ENCODE results near the gene MEST. TPM values are rescaled to one million over a fixed set of nuclear protein-coding genes. Genes with fewer than 3 reads are reported as not detected.

Gene MEST
- total RNA-seq, 4 donors from 2014 or later = 5.2 to 14.0 (median 9.3) TPM

- Histone ChIP-seq H3K4me3 (no peak overlapping the region), H3K9me3 (no peaks in the 10 kb centered on the region), H3K4me1 (no peaks in the 10 kb centered on the region), H3K27me3 (no peaks in the 10 kb centered on the region), H3K27ac (no peak overlapping the region), H3K36me3 (peaks cover 0 to 43% (median 0%) of the 10 kb centered on the region in 3 donors)
- 95 to 97% methylated on average over 1 of the region's 1 CpG for WGBS, 2 donors
- no peak for TF ChIP-seq POLR2A (IDR thresholded peaks at IDR 0.05)
- TF ChIP-seq CTCF (IDR thresholded peaks at IDR 0.05) = no peak
- DNase-seq = no peak
- intact Hi-C loops (cut with DNase I) = no loop called here
Observed at GRCh38 chr7:130544356-130544755, 52.5 kb downstream of the MEST start.

GRCh38 chr7:130553398-130554029 lies 61.6 kb downstream of the MEST start:
- Histone ChIP-seq H3K27ac (no peak overlapping the region), H3K4me3 (no peak overlapping the region), H3K4me1 (no peaks in the 10 kb centered on the region), H3K9me3 (no peaks in the 10 kb centered on the region), H3K27me3 (no peaks in the 10 kb centered on the region), H3K36me3 (peaks cover 0 to 41% (median 0%) of the 10 kb centered on the region in 3 donors)
- 91 to 97% methylated on average over 3 of the region's 3 CpGs for WGBS, 2 donors
- DNase-seq = no peak
- no peak for TF ChIP-seq CTCF (IDR thresholded peaks at IDR 0.05)
- no peak for TF ChIP-seq POLR2A (IDR thresholded peaks at IDR 0.05)
- intact Hi-C loops (cut with DNase I) = no loop called here

DNA sequence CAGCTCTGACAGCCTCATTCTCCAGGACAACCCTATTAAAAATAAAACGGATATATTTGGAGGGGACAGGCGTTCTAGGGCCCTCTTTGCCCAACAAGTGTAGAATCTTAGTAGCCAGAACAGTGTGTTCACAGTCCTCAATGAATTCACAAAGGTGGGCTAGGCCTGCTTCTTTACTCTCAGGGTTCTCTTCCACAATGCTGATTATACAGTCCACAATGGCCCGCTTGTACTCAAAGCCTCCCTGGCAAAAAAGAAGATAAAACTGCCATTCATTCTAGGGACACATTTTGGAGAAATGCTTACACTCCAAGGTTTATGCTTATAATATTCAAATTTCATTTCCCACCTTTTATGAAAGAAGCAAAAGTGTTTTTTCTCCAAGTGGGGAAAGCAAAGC lies 62.6 kb downstream of the MEST start:
- no peak overlapping the region for H3K27ac ChIP-seq
- intact Hi-C loops (cut with DNase I) = no loop called here
- peaks cover 0 to 38% (median 0%) of the 10 kb centered on the region in 3 donors for H3K36me3 ChIP-seq
- H3K4me1 ChIP-seq = no peaks in the 10 kb centered on the region
- DNase-seq = no peak
- H3K27me3 ChIP-seq = no peaks in the 10 kb centered on the region
- TF ChIP-seq POLR2A (IDR thresholded peaks at IDR 0.05) = no peak
- TF ChIP-seq CTCF (IDR thresholded peaks at IDR 0.05) = no peak
- 95 to 100% methylated on average over 3 of the region's 3 CpGs for WGBS, 2 donors
- H3K4me3 ChIP-seq = no peak overlapping the region
- H3K9me3 ChIP-seq = no peaks in the 10 kb centered on the region

Small RNA genes within 50 kb of the gene (small RNA-seq; reads per million reads assigned to genes)
- gene MIR335 = 0 reads per million in 4 donors
- gene RF02148 = 0 reads per million in 4 donors
- 0 reads per million in 4 donors for gene RF02149
- gene RF02150 = 0 reads per million in 4 donors

Other genes starting within 250 kb of the MEST start
- gene CPA2, start 225.2 kb upstream of the MEST start, total RNA-seq = not detected
- gene CPA4, start 198.9 kb upstream of the MEST start, total RNA-seq = 10 to 100 TPM in 2 of 4 donors, 1 to 10 TPM in 2; 5.3 to 12.3 (median 9.6) TPM
- not detected for gene CPA5, start 147.3 kb upstream of the MEST start, total RNA-seq
- not detected for gene CPA1, start 111.6 kb upstream of the MEST start, total RNA-seq
- gene CEP41, start 51.1 kb upstream of the MEST start, total RNA-seq = 1 to 10 TPM; 1.9 to 6.8 (median 3.2) TPM
- 10 to 100 TPM; 12.3 to 28.2 (median 17.8) TPM for gene COPG2, start 176.7 kb downstream of the MEST start, total RNA-seq
- not detected for gene TSGA13, start 194.5 kb downstream of the MEST start, total RNA-seq
- under 1 TPM in 2 of 4 donors, not detected in 2; under 0.01 to 0.13 TPM for gene KLF14, start 242.1 kb downstream of the MEST start, total RNA-seq